ENCODE measurements around the gene ZSWIM8. TPM values are rescaled to one million over a fixed set of nuclear protein-coding genes. Genes with fewer than 3 reads are reported as not detected.

ZSWIM8 gene
- total and polyA plus RNA-seq, 2 experiments from 2014 or later = 25.5 to 61.5 TPM

GRCh38 chr10:73818402-73818801 is 33.0 kb downstream of the ZSWIM8 start:
- no peak overlapping the region for H3K27ac ChIP-seq
- no peaks in the 10 kb centered on the region for H3K9me3 ChIP-seq (ENCODE audit: low read depth)
- DNase-seq = no peak
- no peak overlapping the region for H3K4me2 ChIP-seq (ENCODE audit: unreplicated experiment)
- no peaks in the 10 kb centered on the region for H3K79me2 ChIP-seq (ENCODE audit: insufficient read depth)
- H3K4me1 ChIP-seq (ENCODE audit: insufficient read depth) = peaks cover 23% of the 10 kb centered on the region
- no peak overlapping the region for H3K4me3 ChIP-seq
- peaks cover 22% of the 10 kb centered on the region for H3F3A ChIP-seq (ENCODE audit: insufficient read depth)
- H4K20me1 ChIP-seq (ENCODE audit: insufficient read depth) = no peaks in the 10 kb centered on the region
- H3K9me2 ChIP-seq (ENCODE audit: insufficient read depth) = no peaks in the 10 kb centered on the region
- H3K36me3 ChIP-seq (ENCODE audit: low read depth) = 0 out of 2 replicates have a peak, but pooled peaks cover 5% of the 10 kb centered on the region
- H3K9ac ChIP-seq = no peak overlapping the region
- WGBS, 2 experiments (ENCODE audit: low coverage in 1 of 2, low lambda C conversion rate in 2 of 2, missing lambda C conversion rate in 2 of 2) = 95 to 97% methylated on average over 10 of the region's 10 CpGs
- H2AFZ ChIP-seq = no peak overlapping the region
- no peaks in the 10 kb centered on the region for H3K27me3 ChIP-seq (replicated peaks; ENCODE audit: insufficient read depth)
- in situ Hi-C loops (cut with MboI) = no loop called here
- TF ChIP-seq EZH2phosphoT487 (IDR thresholded peaks at IDR 0.05; ENCODE audit: insufficient read depth, low read depth) (no peak), EZH2 (IDR thresholded peaks at IDR 0.05; ENCODE audit: insufficient read depth, poor library complexity, severe bottlenecking) (no peak)

DNA sequence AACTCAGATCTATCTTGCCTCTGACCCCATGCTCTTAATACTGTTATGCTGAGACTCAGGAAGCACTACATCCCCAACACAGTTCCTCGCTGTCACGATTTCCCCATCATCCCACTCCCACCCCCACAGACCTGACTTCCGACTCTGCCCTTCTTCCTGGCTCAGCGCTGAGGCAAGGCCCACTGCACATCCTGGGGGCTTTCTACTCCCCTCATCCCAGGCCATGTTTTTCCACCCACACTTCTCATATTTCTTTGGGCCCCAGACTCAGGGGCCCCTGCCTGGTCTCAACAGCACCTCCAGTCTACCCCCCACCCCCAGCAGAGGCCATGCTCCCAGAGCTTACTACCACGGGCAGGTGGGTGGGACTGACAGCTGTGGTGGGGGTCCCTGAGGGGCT is 33.7 kb downstream of the ZSWIM8 start:
- no peaks in the 10 kb centered on the region for H3K9me2 ChIP-seq (ENCODE audit: insufficient read depth)
- no peak overlapping the region for H3K9ac ChIP-seq
- H3K9me3 ChIP-seq (ENCODE audit: low read depth) = no peaks in the 10 kb centered on the region
- no peak overlapping the region for H3K4me3 ChIP-seq
- TF ChIP-seq EZH2phosphoT487 (IDR thresholded peaks at IDR 0.05; ENCODE audit: insufficient read depth, low read depth) (no peak), EZH2 (IDR thresholded peaks at IDR 0.05; ENCODE audit: insufficient read depth, poor library complexity, severe bottlenecking) (no peak)
- peaks cover 23% of the 10 kb centered on the region for H3K4me1 ChIP-seq (ENCODE audit: insufficient read depth)
- H4K20me1 ChIP-seq (ENCODE audit: insufficient read depth) = no peaks in the 10 kb centered on the region
- H3K4me2 ChIP-seq (ENCODE audit: unreplicated experiment) = no peak overlapping the region
- peaks cover 22% of the 10 kb centered on the region for H3F3A ChIP-seq (ENCODE audit: insufficient read depth)
- WGBS, 2 experiments (ENCODE audit: low coverage in 1 of 2, low lambda C conversion rate in 2 of 2, missing lambda C conversion rate in 2 of 2) = 68 to 75% methylated on average over 5 of the region's 5 CpGs
- in situ Hi-C loops (cut with MboI) = no loop called here
- no peaks in the 10 kb centered on the region for H3K79me2 ChIP-seq (ENCODE audit: insufficient read depth)
- H3K36me3 ChIP-seq (ENCODE audit: low read depth) = 0 out of 2 replicates have a peak, but pooled peaks cover 5% of the 10 kb centered on the region
- H2AFZ ChIP-seq = no peak overlapping the region
- H3K27ac ChIP-seq = no peak overlapping the region
- H3K27me3 ChIP-seq (replicated peaks; ENCODE audit: insufficient read depth) = no peaks in the 10 kb centered on the region
- no peak for DNase-seq

- in situ Hi-C loops (cut with MboI) = no loop called here
- TF ChIP-seq EZH2 (IDR thresholded peaks at IDR 0.05; ENCODE audit: insufficient read depth, poor library complexity, severe bottlenecking) (no peak), EZH2phosphoT487 (IDR thresholded peaks at IDR 0.05; ENCODE audit: insufficient read depth, low read depth) (no peak)
- H3K9ac ChIP-seq = no peak overlapping the region
- H3F3A ChIP-seq (ENCODE audit: insufficient read depth) = peaks cover 22% of the 10 kb centered on the region
- peak; percentile 40 for DNase-seq
- H3K27me3 ChIP-seq (replicated peaks; ENCODE audit: insufficient read depth) = no peaks in the 10 kb centered on the region
- H3K4me2 ChIP-seq (ENCODE audit: unreplicated experiment) = no peak overlapping the region
- H3K79me2 ChIP-seq (ENCODE audit: insufficient read depth) = no peaks in the 10 kb centered on the region
- no peaks in the 10 kb centered on the region for H3K9me2 ChIP-seq (ENCODE audit: insufficient read depth)
- H2AFZ ChIP-seq = no peak overlapping the region
- no peak overlapping the region for H3K27ac ChIP-seq
- H3K4me3 ChIP-seq = no peak overlapping the region
- peaks cover 23% of the 10 kb centered on the region for H3K4me1 ChIP-seq (ENCODE audit: insufficient read depth)
- 87 to 89% methylated on average over 20 of the region's 20 CpGs for WGBS, 2 experiments (ENCODE audit: low coverage in 1 of 2, low lambda C conversion rate in 2 of 2, missing lambda C conversion rate in 2 of 2)
- H3K36me3 ChIP-seq (ENCODE audit: low read depth) = 0 out of 2 replicates have a peak, but pooled peaks cover 5% of the 10 kb centered on the region
- H4K20me1 ChIP-seq (ENCODE audit: insufficient read depth) = no peaks in the 10 kb centered on the region
- no peaks in the 10 kb centered on the region for H3K9me3 ChIP-seq (ENCODE audit: low read depth)
These were observed 34.2 kb downstream of the ZSWIM8 start for GRCh38 chr10:73819513-73820093.

- Histone ChIP-seq H3K9me2 (ENCODE audit: insufficient read depth) (no peaks in the 10 kb centered on the region), H2AFZ (no peak overlapping the region), H3K4me3 (no peak overlapping the region), H3K9ac (no peak overlapping the region), H4K20me1 (ENCODE audit: insufficient read depth) (no peaks in the 10 kb centered on the region), H3F3A (ENCODE audit: insufficient read depth) (no peaks in the 10 kb centered on the region), H3K79me2 (ENCODE audit: insufficient read depth) (no peaks in the 10 kb centered on the region), H3K4me2 (ENCODE audit: unreplicated experiment) (no peak overlapping the region), H3K36me3 (ENCODE audit: low read depth) (0 out of 2 replicates have a peak, but pooled peaks cover 5% of the 10 kb centered on the region), H3K4me1 (ENCODE audit: insufficient read depth) (peaks cover 4% of the 10 kb centered on the region; the same call in 1 of the 2 replicates), H3K27ac (no peak overlapping the region), H3K27me3 (replicated peaks; ENCODE audit: insufficient read depth) (no peaks in the 10 kb centered on the region), H3K9me3 (ENCODE audit: low read depth) (no peaks in the 10 kb centered on the region)
- TF ChIP-seq EZH2phosphoT487 (IDR thresholded peaks at IDR 0.05; ENCODE audit: insufficient read depth, low read depth) (no peak), EZH2 (IDR thresholded peaks at IDR 0.05; ENCODE audit: insufficient read depth, poor library complexity, severe bottlenecking) (no peak)
- no peak for DNase-seq
- in situ Hi-C loops (cut with MboI) = no loop called here
- 80 to 81% methylated on average over 7 of the region's 7 CpGs for WGBS, 2 experiments (ENCODE audit: low coverage in 1 of 2, low lambda C conversion rate in 2 of 2, missing lambda C conversion rate in 2 of 2)
These were observed 38.0 kb downstream of the ZSWIM8 start for GRCh38 chr10:73823391-73823790.
